HG03060 (cell line): ENCODE measurements around the gene CSRP1.

Experiments used
- ATAC-seq: cut with Tn5 transposase; IDR thresholded peaks from one replicate; pipeline ENCODE4 v1.9.1; 2021; ENCODE audit warnings: low read depth, moderate number of reproducible peaks; ENCODE audit not compliant: unreplicated experiment

Gene CSRP1

DNA sequence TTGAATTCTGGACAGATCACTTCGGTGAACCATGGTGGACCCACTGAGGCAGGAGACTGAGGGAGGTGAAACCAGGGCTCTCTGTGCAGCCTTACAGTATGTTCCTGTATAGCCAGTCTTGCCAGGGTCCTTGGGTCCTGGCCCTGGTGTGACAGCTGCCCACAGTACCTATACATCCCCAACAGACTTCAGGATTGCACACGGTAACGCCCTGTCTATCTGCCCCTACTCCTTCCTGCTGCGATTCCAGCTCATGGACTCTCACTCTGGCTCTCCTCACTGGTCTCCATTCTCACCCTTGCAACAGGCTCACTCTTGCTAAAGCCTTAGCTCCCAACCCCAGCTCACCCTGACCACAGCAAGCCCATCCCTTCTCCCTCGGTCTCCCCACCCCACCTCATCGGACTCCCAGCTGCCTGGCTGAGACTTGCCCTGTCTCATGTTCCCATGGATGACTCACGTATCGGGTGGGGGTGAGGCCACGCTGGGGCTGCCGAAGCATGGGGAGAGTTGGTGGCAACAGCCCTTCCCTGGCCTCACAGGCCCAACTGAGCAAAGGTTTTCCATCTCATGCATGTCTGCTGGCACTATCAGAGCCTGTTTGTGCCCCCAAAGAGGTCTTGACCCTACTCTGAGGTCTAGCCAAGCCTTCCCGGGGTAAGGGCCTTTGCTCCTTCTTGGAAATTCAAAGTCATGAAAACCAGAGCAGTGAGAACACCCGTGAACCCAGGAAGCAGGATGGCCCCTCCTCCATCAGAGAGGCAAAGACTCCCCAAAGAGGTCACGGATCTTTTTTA is 45.1 kb downstream of the CSRP1 start:
- ATAC-seq, result no peak

DNA sequence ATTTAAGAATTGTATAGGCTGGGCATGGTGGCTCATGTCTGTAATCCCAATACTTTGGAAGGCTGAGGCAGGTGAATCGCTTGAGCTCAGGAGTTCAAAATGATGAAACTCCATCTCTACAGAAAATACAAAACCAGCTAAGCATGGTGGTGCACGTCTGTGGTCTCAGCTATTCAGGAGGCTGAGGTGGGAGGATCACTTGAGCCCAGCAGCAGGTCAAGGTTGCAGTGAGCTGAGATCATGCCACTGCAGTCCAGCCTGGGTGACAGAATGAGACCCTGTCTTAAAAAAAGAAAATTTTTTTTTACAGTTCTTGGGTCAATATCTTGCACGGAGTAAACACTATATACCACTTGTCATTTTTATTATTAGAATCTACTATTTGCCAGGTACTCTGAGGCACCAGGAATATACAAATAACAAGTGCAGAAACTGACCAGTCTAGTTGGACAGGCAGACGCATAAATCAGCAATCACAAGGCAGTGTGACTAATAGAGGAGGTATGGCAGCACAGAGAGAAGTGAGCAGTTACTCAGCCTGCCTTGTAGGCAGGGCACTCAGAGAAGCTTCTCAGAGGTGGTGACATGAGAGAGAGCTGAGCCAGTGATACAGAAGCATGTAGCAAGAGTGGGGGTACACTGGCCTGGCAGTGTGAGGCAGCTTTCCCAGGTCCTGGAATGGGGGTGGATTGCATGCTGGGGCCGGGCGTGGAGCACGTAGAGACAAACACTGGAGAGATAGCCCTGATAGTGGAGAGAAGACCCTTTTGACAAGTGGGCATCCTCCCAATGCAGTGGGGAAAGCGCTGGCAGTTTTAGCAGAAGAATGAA is 45.9 kb downstream of the CSRP1 start:
- ATAC-seq, result no peak

DNA sequence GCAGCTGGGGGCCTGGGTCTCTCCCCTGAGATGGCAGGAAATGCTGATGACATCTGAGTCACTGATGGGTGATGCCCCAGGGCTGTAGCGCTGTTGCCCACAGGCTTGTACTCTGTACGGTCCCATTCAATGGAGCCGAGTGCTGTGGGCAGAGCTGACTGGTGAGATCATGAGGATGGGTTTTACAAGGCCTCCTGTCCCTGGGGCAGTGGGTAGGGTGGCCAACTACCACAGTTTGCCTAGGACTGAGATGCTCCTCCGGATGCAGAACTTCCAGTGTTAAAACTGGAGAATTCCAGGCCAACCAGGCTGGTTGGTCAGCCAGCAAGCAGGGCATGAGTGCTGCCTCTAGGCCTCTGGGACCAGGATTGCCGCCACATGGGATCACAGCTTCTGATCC is 47.1 kb downstream of the CSRP1 start:
- no peak for ATAC-seq

DNA sequence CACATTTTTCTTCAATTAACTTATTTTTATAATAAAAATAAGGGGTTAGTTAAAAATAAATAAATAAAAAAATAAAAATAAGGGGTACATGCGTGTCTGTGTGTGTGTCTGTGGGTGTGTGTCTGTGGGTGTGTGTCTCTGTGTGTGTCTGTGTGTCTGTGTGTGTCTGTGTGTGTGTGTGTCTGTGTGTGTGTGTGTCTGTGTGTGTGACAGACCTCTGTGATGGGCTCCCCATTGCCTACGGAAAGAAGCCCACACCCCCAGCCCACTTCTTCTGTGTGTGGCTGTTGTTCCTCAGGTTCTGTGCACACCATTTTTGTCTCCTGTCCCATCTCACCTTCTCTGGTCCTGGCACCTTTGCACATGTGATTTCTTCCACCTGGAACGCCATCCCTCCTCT is 47.9 kb downstream of the CSRP1 start:
- no peak for ATAC-seq

DNA sequence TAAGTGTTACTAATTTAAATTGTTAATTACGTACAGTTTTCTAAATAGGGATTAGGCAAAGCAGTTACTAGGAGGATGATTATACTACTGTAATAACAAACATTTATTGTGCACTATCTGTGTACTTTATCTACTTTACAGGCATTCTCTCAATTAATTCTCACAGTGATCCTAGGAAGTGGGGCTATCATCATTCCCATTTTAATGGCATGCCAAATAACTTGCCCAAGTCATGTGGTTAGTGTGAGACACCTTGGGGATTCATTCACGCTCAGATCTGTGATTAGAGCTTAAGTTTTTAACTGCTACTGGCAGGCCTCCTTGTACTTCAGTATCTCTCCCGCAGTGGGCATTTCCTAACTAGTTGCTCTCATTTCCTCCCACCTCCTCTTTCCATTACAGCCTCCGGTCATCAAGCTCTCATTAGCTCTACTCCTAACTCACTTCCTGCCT is 49.4 kb downstream of the CSRP1 start:
- no peak for ATAC-seq

DNA sequence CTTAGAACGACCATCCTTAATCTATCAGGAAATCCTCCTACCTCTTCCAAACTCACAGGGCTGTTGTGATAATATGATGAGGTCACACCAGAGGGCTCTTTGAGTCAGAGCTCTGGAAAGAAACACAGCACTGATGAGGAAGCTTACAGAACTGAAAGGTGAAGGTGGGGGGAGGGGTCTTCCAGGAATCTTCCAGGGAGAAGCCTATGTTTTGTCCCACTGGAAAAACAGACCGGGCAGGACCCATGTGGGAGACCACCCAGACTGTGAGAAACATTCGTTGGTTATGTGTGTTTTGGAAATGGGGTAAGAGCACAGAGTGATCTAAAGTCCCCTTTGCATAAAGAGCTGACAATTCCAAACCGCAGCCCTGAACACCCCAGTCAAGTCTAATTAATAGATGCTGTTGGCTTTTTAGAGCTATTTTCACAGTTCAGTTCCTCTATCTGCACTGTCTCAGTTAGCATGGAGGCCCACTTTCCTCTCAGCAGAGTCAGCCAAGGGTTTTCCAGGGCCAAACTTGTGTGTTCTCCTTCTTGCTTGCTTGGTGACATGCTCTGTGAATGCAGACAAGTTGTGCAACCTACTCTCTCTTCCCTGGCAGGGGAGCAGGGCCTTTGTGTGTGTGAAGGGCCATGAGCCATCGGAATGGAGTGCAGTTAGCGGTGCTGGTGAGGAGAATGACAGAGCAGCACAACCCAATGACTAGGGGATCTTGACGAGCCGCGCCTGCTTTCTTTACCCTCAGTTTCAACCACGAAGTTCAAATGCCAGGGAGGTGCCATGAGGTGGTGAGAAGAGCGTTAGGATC is 50.2 kb downstream of the CSRP1 start:
- ATAC-seq, result no peak

DNA sequence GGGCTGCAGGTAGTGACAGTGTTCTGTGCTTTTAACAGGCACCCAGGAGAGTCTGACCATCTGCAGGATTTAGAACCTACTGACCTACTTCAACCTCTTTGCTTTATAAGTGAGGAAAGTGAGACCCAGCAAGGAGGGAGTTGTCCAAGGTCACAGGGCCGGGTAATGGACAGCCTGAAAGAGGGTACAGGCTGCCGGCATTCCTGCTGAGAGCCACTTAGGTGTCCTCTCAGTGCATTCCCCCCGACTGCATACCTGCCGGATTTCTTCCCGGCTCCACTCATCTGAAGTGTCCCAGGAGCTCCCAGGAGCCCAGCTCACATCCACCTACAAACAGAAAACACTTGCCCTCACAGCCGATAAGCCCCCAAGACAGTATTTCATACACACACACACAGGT is 51.8 kb downstream of the CSRP1 start:
- ATAC-seq, result no peak

DNA sequence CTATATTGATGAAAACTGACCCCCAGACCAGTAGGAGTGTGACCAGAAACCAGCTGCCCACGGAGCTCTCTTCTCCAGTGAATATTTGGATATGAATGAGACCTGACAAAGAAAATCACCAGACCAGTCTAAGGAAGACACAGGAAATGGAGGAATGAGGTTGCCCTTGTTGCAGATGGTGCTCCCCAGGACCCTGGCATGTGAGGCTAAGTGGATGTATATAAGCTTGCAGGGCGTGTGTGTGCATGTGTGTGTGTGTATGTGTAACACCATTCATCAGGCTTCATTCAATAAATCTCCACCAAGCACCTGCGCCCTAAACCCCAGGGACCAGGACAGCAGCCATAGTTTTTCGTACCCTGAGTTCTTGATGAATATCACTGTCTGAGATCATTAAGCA is 52.3 kb downstream of the CSRP1 start:
- ATAC-seq, result no peak

DNA sequence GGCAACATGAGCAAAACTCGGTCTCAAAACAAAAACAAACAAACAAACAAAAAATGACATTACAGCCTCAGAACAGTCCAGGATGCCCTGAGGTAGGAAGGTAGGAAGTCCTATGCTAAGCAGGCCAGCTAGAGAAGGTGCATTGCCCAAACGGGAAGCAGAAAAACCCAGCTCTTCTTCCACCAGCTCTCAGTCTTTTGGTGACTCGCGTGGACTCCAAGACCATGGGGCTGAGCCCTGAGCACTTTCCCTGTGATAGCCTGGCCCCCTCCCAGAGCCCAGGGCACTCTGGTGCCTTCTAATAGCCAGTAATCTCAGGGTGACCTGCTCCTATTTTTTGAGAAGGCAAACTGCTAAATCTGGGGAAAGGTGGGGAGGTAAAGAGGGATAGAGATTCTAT is 54.1 kb downstream of the CSRP1 start:
- no peak for ATAC-seq

DNA sequence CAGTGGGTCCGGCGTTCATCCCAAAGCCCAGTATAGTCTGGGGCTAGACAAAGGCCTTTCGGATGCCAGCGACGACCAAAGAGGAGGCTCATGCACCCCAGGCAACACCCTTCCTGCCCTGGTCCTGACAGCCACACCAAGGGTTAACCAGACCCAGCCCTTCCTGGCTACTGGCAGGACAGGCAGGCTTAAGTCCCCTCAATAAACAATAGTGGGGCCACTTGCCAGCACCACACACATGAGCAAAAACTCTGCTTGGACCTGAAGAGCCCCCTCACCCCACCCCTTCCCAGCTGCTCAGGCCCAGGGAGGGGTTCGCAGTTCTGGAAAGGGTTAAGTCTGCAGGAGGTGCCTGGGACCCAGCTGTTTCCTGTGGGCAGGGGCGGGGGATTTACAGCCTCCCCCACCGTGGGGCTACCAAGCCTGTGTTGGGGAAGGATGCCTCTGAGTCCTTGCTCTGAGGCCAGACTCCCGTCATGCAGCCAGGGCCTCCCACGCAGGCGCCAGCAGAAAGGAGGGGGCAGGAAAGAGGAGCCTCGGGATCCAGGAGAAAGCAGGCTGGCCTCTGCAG is 56.1 kb downstream of the CSRP1 start:
- no peak for ATAC-seq

DNA sequence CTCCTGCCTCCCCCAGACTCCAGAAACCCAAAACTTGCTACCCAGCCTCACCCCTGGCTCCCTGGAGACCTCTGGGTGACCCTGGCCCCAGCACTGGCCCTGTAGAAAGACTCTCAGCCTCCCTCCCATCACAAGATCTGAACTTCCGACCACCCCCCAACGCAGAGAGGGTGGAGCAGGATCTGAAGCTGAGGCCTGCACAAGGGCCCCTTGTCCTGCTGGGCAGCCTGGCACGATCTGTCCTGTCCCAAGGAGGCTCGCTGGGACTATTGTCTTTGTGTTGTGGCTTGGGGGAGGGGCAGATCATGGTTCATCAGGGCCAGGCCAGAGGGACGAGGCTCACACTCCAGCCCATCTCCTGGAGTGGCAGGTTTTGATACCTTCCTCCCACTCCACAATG is 57.9 kb downstream of the CSRP1 start:
- no peak for ATAC-seq

DNA sequence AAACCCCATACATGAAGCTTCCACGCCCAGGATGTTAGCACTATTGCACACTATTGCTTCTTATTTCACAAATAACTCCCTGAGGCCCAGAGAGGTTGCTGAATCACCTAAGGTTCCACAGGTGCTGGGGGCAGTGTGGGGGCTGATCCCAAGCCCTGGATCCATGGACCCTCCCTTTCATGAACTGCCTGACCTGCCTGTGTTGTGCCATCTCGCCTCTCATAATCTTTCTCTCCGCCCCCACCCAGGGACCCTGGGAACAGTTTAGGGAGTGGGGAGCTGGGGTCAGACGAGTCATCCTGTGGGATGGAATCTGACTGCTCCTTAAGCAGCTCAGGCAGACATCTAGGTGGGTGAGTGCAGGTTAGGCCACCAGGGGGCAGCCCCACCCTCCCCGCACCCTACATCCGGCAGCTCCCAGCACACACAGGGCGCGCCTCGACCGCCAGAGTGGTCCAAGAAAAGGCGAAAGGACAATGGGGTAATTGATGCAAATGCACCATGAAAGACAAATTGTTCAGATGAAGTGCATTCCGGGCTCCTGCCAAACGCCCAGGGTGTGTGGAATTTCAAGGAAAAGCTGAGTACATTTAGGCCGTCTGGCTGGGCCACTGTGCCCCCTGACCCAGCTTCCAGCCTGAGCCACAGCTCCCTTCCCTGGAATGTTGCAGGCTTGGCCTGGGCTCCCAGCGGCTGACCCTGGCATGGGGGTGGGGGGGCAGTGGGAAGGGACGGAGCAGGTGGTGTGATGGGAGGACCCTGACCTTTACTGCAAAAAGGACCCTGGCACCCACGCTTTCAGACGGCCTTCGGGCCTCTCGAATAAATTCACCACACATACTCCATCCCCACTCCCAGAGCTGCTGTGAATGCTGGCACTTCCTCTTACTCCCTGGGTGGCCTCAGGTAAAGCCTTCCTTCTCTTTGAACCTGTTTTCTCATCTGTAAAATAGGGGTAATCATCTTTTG is 58.7 kb downstream of the CSRP1 start:
- no peak for ATAC-seq

DNA sequence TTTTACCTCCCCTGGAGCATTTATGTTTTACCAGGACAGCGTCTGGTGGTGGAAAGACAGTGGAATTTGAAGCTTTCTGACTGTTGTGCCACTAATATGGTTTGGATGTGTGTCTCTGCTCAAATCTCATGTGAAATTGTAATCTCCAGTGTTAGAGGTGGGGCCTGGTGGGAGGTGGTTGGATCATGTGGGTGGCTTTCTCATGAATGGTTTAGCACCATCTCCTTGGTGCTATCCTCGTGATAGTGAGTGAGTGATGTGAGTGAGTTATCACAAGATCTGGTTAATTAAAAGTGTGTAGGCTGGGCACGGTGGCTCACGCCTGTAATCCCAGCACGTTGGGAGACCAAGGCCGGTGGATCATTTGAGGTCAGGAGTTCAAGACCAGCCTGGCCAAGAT is 61.6 kb downstream of the CSRP1 start:
- no peak for ATAC-seq

DNA sequence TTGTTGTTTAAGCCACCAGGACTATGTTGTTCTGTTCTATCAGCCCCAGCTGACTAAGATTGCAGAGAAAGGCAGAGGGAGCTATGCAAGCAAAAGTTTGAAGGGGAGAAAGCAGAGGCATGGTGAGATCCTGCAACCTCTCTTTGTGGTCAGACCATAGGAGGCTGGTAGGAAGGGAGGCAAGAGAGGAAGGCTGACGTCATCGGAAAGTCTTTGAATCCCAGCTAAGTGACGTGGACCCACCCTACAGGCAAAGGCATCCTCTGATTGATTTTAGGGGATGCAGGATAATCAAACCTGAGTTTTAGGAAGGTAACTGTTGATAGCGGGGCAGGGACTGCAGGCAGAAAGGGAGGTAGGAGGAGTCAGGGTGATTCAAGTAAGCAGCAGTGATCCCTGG is 62.1 kb downstream of the CSRP1 start:
- ATAC-seq, result no peak

DNA sequence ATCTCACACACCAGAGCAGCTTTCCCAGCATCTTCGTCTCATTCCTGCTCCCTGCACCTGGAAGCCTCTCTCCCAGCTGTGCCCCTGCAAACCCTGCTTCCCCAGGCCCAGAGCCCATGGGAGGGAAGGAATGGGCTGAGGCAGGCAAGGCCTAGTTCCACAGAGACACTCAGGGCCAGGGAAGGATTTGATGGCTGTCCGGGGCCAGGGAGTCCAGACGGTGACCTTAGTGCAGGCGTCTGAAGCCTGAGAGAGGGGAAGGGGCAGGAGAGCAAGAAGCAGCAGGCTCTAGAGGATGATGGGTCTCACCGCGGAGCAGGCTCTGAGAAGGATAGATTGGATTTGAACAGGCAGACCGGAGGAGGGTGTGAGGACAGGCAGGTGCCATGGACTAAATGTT is 63.2 kb downstream of the CSRP1 start:
- no peak for ATAC-seq

DNA sequence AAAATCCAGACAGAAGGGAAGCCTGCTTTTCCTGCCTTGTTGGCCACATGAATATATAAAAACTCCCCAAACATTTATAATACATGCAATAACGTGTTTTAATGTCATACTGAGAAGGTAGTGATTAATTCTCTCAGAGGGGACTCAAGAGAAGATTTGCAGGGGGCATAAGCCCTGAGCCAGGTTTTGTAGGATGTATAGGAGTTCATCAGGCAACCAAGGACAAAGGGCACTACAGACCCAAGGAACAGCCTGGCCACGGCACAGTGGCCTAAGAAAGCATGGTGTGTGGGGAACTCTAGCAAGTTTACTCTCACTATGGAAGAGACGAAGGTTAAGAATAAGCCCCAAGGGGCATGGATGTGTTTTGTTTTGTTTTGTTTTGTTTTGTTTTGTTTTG is 70.0 kb downstream of the CSRP1 start:
- ATAC-seq, result no peak

DNA sequence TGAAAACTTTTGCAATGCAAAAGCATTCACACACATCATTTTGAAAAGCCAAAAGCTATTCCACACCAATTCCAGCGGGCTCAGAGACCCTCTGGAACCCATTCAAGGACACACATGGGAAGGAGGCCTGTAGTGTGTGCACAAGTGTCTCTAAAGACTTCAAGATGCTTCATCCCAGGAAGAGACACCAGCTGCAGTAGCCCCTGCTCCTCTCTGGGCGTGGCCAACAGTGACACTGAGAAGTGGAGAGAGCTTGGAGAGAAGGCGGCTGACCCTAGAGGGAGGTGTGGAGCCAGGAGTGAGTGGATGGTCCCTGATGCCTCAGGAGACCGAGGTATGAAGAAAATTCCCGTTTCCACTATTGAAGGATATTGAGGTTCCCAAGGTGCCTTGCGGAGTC is 70.5 kb downstream of the CSRP1 start:
- no peak for ATAC-seq

DNA sequence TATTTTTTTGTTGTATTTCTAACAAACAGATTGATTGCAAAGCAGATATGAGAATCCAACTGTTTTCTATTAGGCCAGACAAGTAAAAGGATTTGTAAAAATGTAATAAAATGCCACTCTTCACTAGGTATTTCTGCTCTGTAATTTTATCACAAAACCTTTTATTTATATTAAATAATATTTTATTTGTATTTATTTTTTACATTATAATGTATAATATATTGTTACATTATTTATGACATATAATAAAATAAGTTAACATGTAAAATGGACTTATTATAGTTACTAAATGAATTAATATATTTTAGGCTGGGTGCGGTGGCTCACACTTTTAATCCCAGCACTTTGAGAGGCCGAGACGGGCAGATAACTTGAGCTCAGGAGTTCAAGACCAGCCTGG is 72.7 kb downstream of the CSRP1 start:
- ATAC-seq, result no peak

DNA sequence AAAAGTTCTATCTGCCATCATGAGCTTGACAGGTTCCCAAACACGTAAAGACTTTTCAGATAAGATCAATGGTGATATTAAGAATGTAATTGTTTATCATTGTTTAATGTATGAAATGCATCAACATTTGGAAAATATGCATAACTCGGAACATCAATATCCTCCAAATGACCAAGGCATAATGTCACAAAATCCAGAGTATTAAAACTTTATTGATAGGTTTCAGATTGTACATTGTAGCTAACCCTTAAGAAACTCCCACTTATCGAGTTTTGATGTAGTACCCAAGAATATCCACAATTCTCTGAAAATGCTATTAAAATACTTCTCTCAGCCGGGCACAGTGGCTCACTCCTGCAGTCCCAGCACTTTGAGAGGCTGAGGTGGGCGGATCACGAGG is 73.3 kb downstream of the CSRP1 start:
- ATAC-seq, result no peak
